GM21528 (cell line): ENCODE data around the gene FBXL20.
"Not testable (repeated sequence)": the region's sequence is repeated elsewhere in the genome, so short reads cannot be mapped to it uniquely, and the experiment has no call there.

Experiments
- ATAC-seq: cut with Tn5 transposase; IDR thresholded peaks from one replicate; pipeline ENCODE4 v1.9.1; 2021; ENCODE audit warnings: mild to moderate bottlenecking, moderate library complexity; ENCODE audit not compliant: unreplicated experiment, low FRiP score

Gene FBXL20

GRCh38 chr17:39391448-39391847, 10.0 kb downstream of the FBXL20 start:
- ATAC-seq, result no peak

- ATAC-seq, result no peak
Measured at GRCh38 chr17:39385040-39385439, 16.4 kb downstream of the FBXL20 start.

GRCh38 chr17:39380144-39380543, 21.3 kb downstream of the FBXL20 start:
- ATAC-seq, result no peak

GRCh38 chr17:39376434-39376833, 25.0 kb downstream of the FBXL20 start:
- ATAC-seq, result no peak

GRCh38 chr17:39367805-39368204, 33.6 kb downstream of the FBXL20 start:
- ATAC-seq, result not testable (repeated sequence)

GRCh38 chr17:39365872-39366271, 35.6 kb downstream of the FBXL20 start:
- no peak for ATAC-seq

- no peak for ATAC-seq
Measured at GRCh38 chr17:39365242-39365641, 36.2 kb downstream of the FBXL20 start.

- no peak for ATAC-seq
Measured at GRCh38 chr17:39364236-39365025, 37.0 kb downstream of the FBXL20 start.

GRCh38 chr17:39361064-39361463, 40.4 kb downstream of the FBXL20 start:
- no peak for ATAC-seq

GRCh38 chr17:39360537-39360936, 40.9 kb downstream of the FBXL20 start:
- ATAC-seq, result no peak

- no peak for ATAC-seq
Measured at GRCh38 chr17:39359994-39360393, 41.4 kb downstream of the FBXL20 start.

GRCh38 chr17:39357986-39358385, 43.4 kb downstream of the FBXL20 start:
- ATAC-seq, result no peak

GRCh38 chr17:39357488-39357887, 43.9 kb downstream of the FBXL20 start:
- ATAC-seq, result no peak

GRCh38 chr17:39352986-39353385, 48.4 kb downstream of the FBXL20 start:
- ATAC-seq, result no peak

GRCh38 chr17:39352511-39352910, 48.9 kb downstream of the FBXL20 start:
- ATAC-seq, result no peak

- ATAC-seq, result no peak
Measured at GRCh38 chr17:39351508-39351907, 49.9 kb downstream of the FBXL20 start.

- no peak for ATAC-seq
Measured at GRCh38 chr17:39349246-39349645, 52.2 kb downstream of the FBXL20 start.

GRCh38 chr17:39346863-39347262, 54.6 kb downstream of the FBXL20 start:
- not testable (repeated sequence) for ATAC-seq

- ATAC-seq, result no peak
Measured at GRCh38 chr17:39341541-39341940, 59.9 kb downstream of the FBXL20 start.

- ATAC-seq, result no peak
Measured at GRCh38 chr17:39340731-39341130, 60.7 kb downstream of the FBXL20 start.

- ATAC-seq, result no peak
Measured at GRCh38 chr17:39339272-39339671, 62.2 kb downstream of the FBXL20 start.

- ATAC-seq, result not testable (repeated sequence)
Measured at GRCh38 chr17:39337649-39338048, 63.8 kb downstream of the FBXL20 start.
